GM23338 (cell line): ENCODE results near the gene GNL3. TPM values are rescaled to one million over a fixed set of nuclear protein-coding genes. Genes with fewer than 3 reads are reported as not detected.

Experiments
- ATAC-seq: fragments of 200-7000 bp; cut with Tn5 transposase; 3 replicates; pipeline ENCODE4 v1.9.1; 2020
- DNase-seq: peaks from one replicate; pipeline ENCODE4 v3.0.0-alpha.2; 2015; ENCODE audit warnings: low spot score
- H2AFZ ChIP-seq: fragments of 200-600 bp; sonication (generic); 2 replicates; pipeline ENCODE4 v1.8.0; 2016; ENCODE audit warnings: antibody characterized with exemption, mild to moderate bottlenecking, moderate library complexity
- H3F3A ChIP-seq: fragments of 200-600 bp; sonication (generic); replicated peaks from 2 replicates; pipeline ENCODE4 v1.8.0; 2017; ENCODE audit warnings: antibody characterized with exemption, mixed run types, low read depth
- H3K27ac ChIP-seq: fragments of 200-600 bp; sonication (generic); 2 replicates; pipeline ENCODE4 v1.6.1; 2016; ENCODE audit warnings: low read depth
- H3K27me3 ChIP-seq: fragments of 200-600 bp; sonication (generic); 2 replicates; pipeline ENCODE4 v1.8.0; 2016; ENCODE audit warnings: mild to moderate bottlenecking, mixed run types, moderate library complexity; ENCODE audit not compliant: insufficient read depth
- H3K36me3 ChIP-seq: fragments of 200-600 bp; sonication (generic); 2 replicates; pipeline ENCODE4 v1.8.0; 2016; ENCODE audit warnings: mild to moderate bottlenecking; ENCODE audit not compliant: insufficient read depth
- H3K4me1 ChIP-seq: fragments of 200-600 bp; sonication (generic); 2 replicates; pipeline ENCODE4 v1.8.0; 2016; ENCODE audit warnings: mild to moderate bottlenecking, moderate library complexity; ENCODE audit not compliant: insufficient read depth
- H3K4me2 ChIP-seq: fragments of 200-600 bp; sonication (generic); 2 replicates; pipeline ENCODE4 v1.7.1; 2017; ENCODE audit warnings: mixed run types
- H3K4me3 ChIP-seq: fragments of 200-600 bp; sonication (generic); 2 replicates; pipeline ENCODE4 v1.6.1; 2016; ENCODE audit warnings: mixed run types
- H3K79me2 ChIP-seq: fragments of 200-600 bp; sonication (generic); replicated peaks from 2 replicates; pipeline ENCODE4 v1.8.0; 2017; ENCODE audit warnings: mild to moderate bottlenecking; ENCODE audit not compliant: insufficient read depth
- H3K9me2 ChIP-seq: fragments of 200-600 bp; sonication (generic); 2 replicates; pipeline ENCODE4 v1.8.0; 2017; ENCODE audit not compliant: insufficient read depth
- H4K20me1 ChIP-seq: fragments of 200-600 bp; sonication (generic); replicated peaks from 2 replicates; pipeline ENCODE4 v1.8.0; 2017; ENCODE audit warnings: mild to moderate bottlenecking; ENCODE audit not compliant: insufficient read depth
- H3K27ac Mint-ChIP-seq: 2 replicates; pipeline ENCODE4 v1.8.0; 2020; ENCODE audit warnings: inconsistent platforms, mild to moderate bottlenecking, moderate library complexity, mixed read lengths
- H3K27me3 Mint-ChIP-seq: 3 replicates; pipeline ENCODE4 v1.8.0; 2022; ENCODE audit warnings: low read depth, mild to moderate bottlenecking, moderate library complexity, mixed read lengths, inconsistent platforms; ENCODE audit not compliant: insufficient read depth, poor library complexity
- H3K36me3 Mint-ChIP-seq: 3 replicates; pipeline ENCODE4 v1.8.0; 2021; ENCODE audit warnings: low read depth, mild to moderate bottlenecking, inconsistent platforms, moderate library complexity, mixed read lengths
- H3K4me1 Mint-ChIP-seq: 3 replicates; pipeline ENCODE4 v1.8.0; 2020; ENCODE audit warnings: mild to moderate bottlenecking, inconsistent platforms, mixed read lengths
- H3K4me3 Mint-ChIP-seq: 3 replicates; pipeline ENCODE4 v1.8.0; 2021; ENCODE audit warnings: moderate library complexity, mild to moderate bottlenecking, inconsistent platforms, mixed read lengths
- H3K9me3 Mint-ChIP-seq: 3 replicates; pipeline ENCODE4 v1.8.0; 2020; ENCODE audit warnings: moderate library complexity, mild to moderate bottlenecking, inconsistent platforms, mixed read lengths
- CREB1 ChIP-seq: fragments of 250-450 bp; sonication (Bioruptor Pico); IDR thresholded peaks from 2 replicates; pipeline ENCODE4 v1.5.0; 2020; ENCODE audit warnings: low read depth, mild to moderate bottlenecking, moderate library complexity
- EZH2 ChIP-seq: fragments of 200-600 bp; sonication (generic); IDR thresholded peaks from one replicate; pipeline ENCODE4 v1.8.0; 2017; ENCODE audit warnings: antibody characterized with exemption, mild to moderate bottlenecking, low read depth; ENCODE audit not compliant: unreplicated experiment
- JUNB ChIP-seq: IDR thresholded peaks from one replicate; pipeline ENCODE4 v1.6.1; 2016; ENCODE audit warnings: antibody characterized with exemption; ENCODE audit not compliant: unreplicated experiment
- POLR2AphosphoS5 ChIP-seq: IDR thresholded peaks from 2 replicates; pipeline ENCODE4 v1.6.1; 2016; ENCODE audit warnings: antibody characterized with exemption, low read depth
- STAT1 ChIP-seq: IDR thresholded peaks from one replicate; pipeline ENCODE4 v1.6.1; 2016; ENCODE audit warnings: antibody characterized with exemption; ENCODE audit not compliant: unreplicated experiment
- ZNF331 ChIP-seq: fragments of 250-450 bp; sonication (Bioruptor Pico); IDR thresholded peaks from 2 replicates; pipeline ENCODE4 v1.5.0; 2020; ENCODE audit warnings: low read depth, mild to moderate bottlenecking, moderate library complexity
- polyA plus RNA-seq: library from polyadenylated mRNA; unstranded; fragments of >200 nt; fragmentation: Nextera tagmentation; extraction: Ambion mirVana; gene quantifications from 2 replicates; pipeline ENCODE4 v1.2.1, GENCODE V29; 2016
- total RNA-seq: library from RNA; depleted of rRNA; stranded (reverse); fragments of >200 nt; shearing (Covaris generic); gene quantifications from 2 replicates; pipeline ENCODE4 v1.2.3, GENCODE V29; 2014
- TF ChIP-seq, protein P1 (sequence below): IDR thresholded peaks from one replicate; pipeline ENCODE4 v1.6.1; 2018; ENCODE audit warnings: antibody characterized with exemption; ENCODE audit not compliant: unreplicated experiment
- TF ChIP-seq, protein P2 (sequence below): IDR thresholded peaks from 2 replicates; pipeline ENCODE4 v1.6.1; 2016; ENCODE audit warnings: antibody characterized with exemption
- TF ChIP-seq, protein P3 (sequence below): fragments of 250-450 bp; sonication (Bioruptor Pico); IDR thresholded peaks from 2 replicates; pipeline ENCODE4 v1.5.0; 2020; ENCODE audit warnings: mild to moderate bottlenecking, moderate library complexity
- TF ChIP-seq, protein P4 (sequence below), 2 experiments: fragments of 200-600 bp in 1 of 2; sonication (generic) in 1 of 2; conservative IDR thresholded peaks; 2 replicates each; pipeline versions ENCODE4 v1.5.1 to v1.6.1; 2016 to 2017; ENCODE audit warnings: antibody characterized with exemption in 2 of 2, low read depth in 2 of 2, mild to moderate bottlenecking in 2 of 2, moderate library complexity in 1 of 2

Gene GNL3
- total and polyA plus RNA-seq, 2 experiments from 2014 or later = 169 to 205 TPM

DNA sequence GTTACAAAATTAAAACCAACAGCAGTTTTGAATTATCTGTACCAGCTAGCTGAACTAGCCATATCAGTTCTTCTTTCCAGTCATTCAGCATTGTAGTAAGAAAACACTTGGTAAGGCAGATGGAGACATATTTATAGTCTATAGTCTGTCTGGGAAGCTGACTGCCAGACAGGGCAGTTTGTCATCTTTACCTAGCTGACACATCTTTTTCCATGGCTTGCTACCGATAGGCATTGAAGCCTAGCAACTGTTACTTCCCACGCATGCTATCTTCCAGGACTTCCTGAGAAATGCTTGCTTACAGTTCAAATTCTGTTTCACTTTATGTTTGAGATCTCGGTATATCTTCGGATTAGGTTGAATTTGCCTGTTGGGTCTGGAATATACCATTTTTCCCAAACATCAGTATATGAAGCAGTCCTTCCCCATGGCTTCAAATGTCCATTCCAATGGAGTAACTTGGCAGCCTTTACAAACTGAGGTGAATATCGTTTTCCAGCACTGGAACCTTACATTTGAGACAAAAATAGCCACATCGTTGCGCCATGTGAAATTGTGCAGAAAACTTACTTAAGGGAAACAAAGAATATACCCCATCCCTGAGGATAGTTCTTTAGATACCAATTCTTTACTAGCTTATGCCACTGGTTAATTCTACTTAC, 8.8 kb downstream of the GNL3 start (continued):
- TF ChIP-seq, protein P1, sequence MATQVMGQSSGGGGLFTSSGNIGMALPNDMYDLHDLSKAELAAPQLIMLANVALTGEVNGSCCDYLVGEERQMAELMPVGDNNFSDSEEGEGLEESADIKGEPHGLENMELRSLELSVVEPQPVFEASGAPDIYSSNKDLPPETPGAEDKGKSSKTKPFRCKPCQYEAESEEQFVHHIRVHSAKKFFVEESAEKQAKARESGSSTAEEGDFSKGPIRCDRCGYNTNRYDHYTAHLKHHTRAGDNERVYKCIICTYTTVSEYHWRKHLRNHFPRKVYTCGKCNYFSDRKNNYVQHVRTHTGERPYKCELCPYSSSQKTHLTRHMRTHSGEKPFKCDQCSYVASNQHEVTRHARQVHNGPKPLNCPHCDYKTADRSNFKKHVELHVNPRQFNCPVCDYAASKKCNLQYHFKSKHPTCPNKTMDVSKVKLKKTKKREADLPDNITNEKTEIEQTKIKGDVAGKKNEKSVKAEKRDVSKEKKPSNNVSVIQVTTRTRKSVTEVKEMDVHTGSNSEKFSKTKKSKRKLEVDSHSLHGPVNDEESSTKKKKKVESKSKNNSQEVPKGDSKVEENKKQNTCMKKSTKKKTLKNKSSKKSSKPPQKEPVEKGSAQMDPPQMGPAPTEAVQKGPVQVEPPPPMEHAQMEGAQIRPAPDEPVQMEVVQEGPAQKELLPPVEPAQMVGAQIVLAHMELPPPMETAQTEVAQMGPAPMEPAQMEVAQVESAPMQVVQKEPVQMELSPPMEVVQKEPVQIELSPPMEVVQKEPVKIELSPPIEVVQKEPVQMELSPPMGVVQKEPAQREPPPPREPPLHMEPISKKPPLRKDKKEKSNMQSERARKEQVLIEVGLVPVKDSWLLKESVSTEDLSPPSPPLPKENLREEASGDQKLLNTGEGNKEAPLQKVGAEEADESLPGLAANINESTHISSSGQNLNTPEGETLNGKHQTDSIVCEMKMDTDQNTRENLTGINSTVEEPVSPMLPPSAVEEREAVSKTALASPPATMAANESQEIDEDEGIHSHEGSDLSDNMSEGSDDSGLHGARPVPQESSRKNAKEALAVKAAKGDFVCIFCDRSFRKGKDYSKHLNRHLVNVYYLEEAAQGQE = no peak
- TF ChIP-seq EZH2 (no peak), JUNB (no peak), POLR2AphosphoS5 (no peak; the same call in 1 of the 2 replicates), CREB1 (CRISPR knock-in tag) (no peak)
- TF ChIP-seq, protein P2, sequence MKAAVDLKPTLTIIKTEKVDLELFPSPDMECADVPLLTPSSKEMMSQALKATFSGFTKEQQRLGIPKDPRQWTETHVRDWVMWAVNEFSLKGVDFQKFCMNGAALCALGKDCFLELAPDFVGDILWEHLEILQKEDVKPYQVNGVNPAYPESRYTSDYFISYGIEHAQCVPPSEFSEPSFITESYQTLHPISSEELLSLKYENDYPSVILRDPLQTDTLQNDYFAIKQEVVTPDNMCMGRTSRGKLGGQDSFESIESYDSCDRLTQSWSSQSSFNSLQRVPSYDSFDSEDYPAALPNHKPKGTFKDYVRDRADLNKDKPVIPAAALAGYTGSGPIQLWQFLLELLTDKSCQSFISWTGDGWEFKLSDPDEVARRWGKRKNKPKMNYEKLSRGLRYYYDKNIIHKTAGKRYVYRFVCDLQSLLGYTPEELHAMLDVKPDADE = no peak

DNA sequence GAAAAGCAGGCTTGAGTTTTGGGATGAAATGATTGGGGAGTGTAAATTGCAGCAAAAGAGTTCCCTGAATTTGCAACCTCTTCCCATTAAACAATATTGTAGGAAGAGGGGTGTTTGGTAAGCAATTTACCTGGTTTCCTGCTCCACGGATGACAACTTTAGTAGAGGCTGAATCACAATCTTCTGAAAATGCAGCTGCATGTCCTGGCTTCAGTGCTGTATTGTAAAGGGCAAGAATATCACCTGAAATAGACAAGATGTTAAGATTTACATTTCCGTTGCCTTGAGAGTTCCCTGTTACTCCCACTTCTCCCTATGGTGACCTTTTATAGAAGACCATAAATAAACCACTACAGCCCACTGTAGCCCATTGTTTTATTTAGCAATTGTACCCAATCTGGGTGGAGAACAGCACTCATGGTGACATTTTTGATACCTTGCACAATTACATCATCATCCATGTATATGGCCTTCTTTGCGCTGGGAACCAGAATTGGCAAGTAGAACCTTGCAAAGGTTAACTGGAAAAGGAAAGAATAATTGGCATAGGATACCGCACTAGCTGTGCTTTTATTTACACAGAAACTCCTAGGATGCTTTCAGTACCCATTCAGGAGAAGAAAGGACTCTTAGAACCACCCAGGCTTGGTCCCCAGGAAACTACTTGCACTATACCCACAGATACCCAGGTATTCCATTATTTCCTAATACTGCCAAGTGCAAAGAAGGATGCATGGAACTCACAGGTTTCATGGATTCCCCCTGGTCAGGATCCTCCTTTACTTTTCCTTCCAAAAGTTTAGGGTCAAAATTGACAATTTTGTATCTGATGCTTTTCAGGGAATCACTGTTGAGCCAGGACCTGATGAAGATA, 10.2 kb downstream of the GNL3 start:
- Histone ChIP-seq H3K79me2 (peaks cover 5% of the 10 kb centered on the region), H3K4me2 (no peak overlapping the region), H2AFZ (no peak overlapping the region), H3K27ac (peak overlapping the region; percentile 68; the same call in 1 of the 2 replicates), H3K36me3 (peaks cover 55% of the 10 kb centered on the region), H3K27me3 (no peaks in the 10 kb centered on the region), H3F3A (peaks cover 57% of the 10 kb centered on the region), H3K4me3 (no peak overlapping the region), H3K4me1 (no peaks in the 10 kb centered on the region), H3K9me2 (no peaks in the 10 kb centered on the region), H4K20me1 (peaks cover 50% of the 10 kb centered on the region)
- Mint-ChIP-seq H3K36me3 (peaks cover 64% of the 10 kb centered on the region), H3K27ac (no peak overlapping the region), H3K4me1 (no peaks in the 10 kb centered on the region), H3K27me3 (peaks cover 2% of the 10 kb centered on the region), H3K9me3 (no peaks in the 10 kb centered on the region), H3K4me3 (no peak overlapping the region)
- ATAC-seq = no peak
- no peak for DNase-seq
- TF ChIP-seq JUNB (no peak), ZNF331 (CRISPR knock-in tag) (no peak), CREB1 (CRISPR knock-in tag) (no peak), STAT1 (no peak), EZH2 (no peak)
- TF ChIP-seq, protein P3, sequence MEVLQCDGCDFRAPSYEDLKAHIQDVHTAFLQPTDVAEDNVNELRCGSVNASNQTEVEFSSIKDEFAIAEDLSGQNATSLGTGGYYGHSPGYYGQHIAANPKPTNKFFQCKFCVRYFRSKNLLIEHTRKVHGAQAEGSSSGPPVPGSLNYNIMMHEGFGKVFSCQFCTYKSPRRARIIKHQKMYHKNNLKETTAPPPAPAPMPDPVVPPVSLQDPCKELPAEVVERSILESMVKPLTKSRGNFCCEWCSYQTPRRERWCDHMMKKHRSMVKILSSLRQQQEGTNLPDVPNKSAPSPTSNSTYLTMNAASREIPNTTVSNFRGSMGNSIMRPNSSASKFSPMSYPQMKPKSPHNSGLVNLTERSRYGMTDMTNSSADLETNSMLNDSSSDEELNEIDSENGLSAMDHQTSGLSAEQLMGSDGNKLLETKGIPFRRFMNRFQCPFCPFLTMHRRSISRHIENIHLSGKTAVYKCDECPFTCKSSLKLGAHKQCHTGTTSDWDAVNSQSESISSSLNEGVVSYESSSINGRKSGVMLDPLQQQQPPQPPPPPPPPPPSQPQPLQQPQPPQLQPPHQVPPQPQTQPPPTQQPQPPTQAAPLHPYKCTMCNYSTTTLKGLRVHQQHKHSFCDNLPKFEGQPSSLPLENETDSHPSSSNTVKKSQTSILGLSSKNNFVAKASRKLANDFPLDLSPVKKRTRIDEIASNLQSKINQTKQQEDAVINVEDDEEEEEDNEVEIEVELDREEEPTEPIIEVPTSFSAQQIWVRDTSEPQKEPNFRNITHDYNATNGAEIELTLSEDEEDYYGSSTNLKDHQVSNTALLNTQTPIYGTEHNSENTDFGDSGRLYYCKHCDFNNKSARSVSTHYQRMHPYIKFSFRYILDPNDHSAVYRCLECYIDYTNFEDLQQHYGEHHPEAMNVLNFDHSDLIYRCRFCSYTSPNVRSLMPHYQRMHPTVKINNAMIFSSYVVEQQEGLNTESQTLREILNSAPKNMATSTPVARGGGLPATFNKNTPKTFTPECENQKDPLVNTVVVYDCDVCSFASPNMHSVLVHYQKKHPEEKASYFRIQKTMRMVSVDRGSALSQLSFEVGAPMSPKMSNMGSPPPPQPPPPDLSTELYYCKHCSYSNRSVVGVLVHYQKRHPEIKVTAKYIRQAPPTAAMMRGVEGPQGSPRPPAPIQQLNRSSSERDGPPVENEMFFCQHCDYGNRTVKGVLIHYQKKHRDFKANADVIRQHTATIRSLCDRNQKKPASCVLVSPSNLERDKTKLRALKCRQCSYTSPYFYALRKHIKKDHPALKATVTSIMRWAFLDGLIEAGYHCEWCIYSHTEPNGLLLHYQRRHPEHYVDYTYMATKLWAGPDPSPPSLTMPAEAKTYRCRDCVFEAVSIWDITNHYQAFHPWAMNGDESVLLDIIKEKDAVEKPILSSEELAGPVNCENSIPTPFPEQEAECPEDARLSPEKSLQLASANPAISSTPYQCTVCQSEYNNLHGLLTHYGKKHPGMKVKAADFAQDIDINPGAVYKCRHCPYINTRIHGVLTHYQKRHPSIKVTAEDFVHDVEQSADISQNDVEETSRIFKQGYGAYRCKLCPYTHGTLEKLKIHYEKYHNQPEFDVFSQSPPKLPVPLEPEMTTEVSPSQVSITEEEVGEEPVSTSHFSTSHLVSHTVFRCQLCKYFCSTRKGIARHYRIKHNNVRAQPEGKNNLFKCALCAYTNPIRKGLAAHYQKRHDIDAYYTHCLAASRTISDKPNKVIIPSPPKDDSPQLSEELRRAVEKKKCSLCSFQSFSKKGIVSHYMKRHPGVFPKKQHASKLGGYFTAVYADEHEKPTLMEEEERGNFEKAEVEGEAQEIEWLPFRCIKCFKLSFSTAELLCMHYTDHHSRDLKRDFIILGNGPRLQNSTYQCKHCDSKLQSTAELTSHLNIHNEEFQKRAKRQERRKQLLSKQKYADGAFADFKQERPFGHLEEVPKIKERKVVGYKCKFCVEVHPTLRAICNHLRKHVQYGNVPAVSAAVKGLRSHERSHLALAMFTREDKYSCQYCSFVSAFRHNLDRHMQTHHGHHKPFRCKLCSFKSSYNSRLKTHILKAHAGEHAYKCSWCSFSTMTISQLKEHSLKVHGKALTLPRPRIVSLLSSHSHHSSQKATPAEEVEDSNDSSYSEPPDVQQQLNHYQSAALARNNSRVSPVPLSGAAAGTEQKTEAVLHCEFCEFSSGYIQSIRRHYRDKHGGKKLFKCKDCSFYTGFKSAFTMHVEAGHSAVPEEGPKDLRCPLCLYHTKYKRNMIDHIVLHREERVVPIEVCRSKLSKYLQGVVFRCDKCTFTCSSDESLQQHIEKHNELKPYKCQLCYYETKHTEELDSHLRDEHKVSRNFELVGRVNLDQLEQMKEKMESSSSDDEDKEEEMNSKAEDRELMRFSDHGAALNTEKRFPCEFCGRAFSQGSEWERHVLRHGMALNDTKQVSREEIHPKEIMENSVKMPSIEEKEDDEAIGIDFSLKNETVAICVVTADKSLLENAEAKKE (CRISPR knock-in tag) = no peak
- TF ChIP-seq, protein P4, sequence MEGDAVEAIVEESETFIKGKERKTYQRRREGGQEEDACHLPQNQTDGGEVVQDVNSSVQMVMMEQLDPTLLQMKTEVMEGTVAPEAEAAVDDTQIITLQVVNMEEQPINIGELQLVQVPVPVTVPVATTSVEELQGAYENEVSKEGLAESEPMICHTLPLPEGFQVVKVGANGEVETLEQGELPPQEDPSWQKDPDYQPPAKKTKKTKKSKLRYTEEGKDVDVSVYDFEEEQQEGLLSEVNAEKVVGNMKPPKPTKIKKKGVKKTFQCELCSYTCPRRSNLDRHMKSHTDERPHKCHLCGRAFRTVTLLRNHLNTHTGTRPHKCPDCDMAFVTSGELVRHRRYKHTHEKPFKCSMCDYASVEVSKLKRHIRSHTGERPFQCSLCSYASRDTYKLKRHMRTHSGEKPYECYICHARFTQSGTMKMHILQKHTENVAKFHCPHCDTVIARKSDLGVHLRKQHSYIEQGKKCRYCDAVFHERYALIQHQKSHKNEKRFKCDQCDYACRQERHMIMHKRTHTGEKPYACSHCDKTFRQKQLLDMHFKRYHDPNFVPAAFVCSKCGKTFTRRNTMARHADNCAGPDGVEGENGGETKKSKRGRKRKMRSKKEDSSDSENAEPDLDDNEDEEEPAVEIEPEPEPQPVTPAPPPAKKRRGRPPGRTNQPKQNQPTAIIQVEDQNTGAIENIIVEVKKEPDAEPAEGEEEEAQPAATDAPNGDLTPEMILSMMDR (conservative IDR thresholded peaks at IDR 0.05; ENCODE audit: low read depth in 2 of 2) = no peak
